GM18868 (cell line): ENCODE data around the gene MAP7.
A peak's percentile ranks its signal among the peaks of the same experiment; 100 is the strongest.

Experiments
- ATAC-seq: cut with Tn5 transposase; IDR thresholded peaks from one replicate; pipeline ENCODE4 v1.9.1; 2021; ENCODE audit warnings: mild to moderate bottlenecking, moderate library complexity; ENCODE audit not compliant: unreplicated experiment

MAP7 gene

DNA sequence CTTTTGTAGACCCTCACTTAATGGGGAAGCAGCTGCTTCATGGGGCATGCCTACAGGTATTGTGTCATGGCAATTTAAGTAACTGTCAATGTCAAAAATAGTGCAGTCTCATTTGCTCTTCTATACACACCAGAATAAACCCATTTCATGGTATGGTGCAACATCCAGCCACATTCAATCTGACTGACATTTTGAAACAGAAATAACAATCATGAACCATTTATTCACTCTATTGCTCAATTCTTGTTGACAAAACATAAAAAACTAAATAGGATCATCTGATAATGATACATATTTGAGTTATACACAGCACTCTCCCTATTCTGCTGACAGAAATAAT is 122.9 kb downstream of the MAP7 start:
- ATAC-seq = no peak

DNA sequence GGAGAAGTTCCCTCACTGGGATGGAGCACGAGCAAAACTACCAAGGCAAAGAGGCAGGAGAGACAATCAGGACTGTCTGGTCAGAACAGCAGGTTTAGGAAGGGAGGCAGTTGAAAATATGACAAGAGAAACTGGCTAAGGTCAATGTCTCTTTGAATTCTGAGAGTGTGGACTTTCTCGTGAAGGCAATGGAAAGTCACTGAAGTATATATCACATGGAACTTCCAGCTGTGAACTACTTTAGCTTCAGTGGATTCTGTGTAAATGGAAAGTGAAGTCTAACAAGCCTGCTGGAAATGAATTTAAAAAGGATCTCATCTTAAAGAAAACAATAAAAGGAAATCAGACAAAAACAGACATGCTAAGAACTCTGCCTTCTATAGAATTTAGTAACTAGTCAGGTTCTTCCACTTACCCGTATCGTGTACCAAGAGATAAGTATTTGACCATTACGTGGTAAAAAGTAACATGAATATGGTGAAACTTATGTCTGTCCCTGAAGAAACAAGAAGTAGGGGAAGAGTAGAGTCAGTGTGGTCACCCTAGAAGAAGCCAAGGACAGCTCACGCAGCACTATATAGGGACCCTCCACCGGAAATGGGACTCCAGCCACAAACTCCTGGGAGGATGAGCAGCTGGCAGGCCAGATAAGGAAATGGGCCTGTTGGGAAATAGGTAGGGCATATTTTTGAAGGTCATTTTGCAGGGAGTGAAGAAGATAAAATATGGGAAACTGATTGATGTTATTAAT is 123.4 kb downstream of the MAP7 start:
- ATAC-seq = no peak

- ATAC-seq = no peak
Observed at GRCh38 chr6:136425793-136426192, 124.4 kb downstream of the MAP7 start.

- ATAC-seq = no peak
Observed at GRCh38 chr6:136424901-136425300, 125.3 kb downstream of the MAP7 start.

GRCh38 chr6:136424450-136424849 is 125.8 kb downstream of the MAP7 start:
- ATAC-seq = no peak

DNA sequence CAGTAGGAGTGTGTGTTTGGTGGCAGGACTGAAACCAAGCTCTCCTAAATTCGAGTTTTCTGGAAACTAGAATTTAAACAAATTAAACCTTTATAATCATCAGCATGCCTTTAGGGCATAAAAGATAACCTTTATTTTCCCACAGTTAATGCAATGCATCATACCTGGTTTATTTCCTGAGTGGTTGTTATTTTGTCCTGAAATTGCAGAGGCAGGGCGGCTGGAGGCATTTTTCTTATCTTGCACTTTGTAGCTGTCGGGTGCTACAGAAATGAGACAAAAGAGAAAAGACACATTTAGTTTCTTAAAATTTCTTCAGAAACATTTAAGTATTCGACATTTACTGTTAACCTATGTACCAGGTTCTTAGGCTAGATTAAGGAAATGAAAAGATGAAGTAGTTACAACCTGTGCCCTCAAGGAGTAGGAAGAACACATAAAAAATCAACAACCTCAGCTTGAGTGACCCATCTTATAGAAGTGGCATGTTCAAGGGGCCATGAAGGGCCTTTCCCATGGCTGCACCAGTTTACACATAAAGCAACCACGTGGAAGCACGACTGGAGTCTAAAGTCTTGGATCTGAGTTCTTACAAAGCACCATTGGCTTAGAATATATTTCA is 128.6 kb downstream of the MAP7 start:
- ATAC-seq = no peak

DNA sequence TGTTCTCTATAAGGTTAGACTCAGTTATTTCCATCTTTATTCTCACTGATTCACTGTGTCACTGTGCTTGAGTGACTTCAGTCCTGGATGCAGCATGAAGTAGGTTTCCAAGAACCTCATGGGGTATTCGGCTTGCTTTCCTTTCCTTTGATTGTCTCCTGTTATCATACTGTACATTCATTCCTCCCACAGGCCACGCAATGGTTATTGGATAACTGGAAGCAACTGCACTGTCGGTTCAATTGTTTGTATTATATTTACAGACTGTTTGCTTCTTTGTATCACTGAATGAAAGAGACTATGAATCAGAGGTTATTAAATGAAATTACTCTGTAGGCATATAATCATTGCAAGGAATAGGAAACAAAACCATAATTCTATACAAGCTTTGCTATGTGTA is 129.4 kb downstream of the MAP7 start:
- ATAC-seq = no peak

GRCh38 chr6:136415351-136416007 is 134.7 kb downstream of the MAP7 start:
- ATAC-seq = no peak

DNA sequence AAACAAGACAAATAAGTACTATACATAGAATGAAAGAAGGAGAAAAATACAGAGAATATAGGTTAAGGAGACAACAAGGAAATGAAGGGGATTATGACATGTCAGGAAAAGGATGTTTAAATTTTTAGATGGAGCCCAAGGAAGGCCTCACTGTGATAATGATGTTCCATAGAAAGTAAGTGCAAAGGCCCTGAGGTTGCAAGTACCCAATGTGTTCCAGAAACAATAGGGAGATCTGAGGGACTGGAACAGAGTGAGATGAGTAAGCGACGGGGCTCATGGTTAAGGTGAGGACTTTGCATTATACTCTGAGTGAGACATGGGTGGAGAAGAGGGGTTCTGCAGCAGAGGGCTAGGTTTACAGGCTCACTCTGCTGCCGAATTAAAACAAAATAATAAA is 137.8 kb downstream of the MAP7 start:
- no peak for ATAC-seq

GRCh38 chr6:136411453-136412354 is 138.5 kb downstream of the MAP7 start:
- ATAC-seq = no peak

GRCh38 chr6:136411025-136411325 is 139.2 kb downstream of the MAP7 start:
- ATAC-seq = no peak

GRCh38 chr6:136410201-136411024 is 139.8 kb downstream of the MAP7 start:
- peak; percentile 86 for ATAC-seq

- no peak for ATAC-seq
Observed at GRCh38 chr6:136409597-136409996, 140.6 kb downstream of the MAP7 start.

DNA sequence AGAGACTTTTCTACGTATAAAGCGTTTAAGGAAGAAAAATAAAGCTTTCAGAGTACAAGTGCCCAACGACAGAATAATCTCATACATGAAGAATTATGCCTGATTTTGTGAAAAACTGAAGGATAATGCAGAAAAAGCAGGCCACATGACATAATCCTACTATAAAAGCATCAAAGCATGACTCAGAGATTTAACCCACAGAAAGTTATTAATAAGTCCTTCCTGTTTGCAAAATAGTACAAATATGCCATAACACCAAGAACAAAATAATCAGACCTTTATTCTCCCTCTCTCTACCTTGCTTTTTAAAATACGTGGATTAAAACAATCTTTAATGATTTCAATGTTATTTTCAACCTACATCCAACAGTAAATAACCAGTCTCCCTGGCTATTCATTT is 142.0 kb downstream of the MAP7 start:
- ATAC-seq = no peak

DNA sequence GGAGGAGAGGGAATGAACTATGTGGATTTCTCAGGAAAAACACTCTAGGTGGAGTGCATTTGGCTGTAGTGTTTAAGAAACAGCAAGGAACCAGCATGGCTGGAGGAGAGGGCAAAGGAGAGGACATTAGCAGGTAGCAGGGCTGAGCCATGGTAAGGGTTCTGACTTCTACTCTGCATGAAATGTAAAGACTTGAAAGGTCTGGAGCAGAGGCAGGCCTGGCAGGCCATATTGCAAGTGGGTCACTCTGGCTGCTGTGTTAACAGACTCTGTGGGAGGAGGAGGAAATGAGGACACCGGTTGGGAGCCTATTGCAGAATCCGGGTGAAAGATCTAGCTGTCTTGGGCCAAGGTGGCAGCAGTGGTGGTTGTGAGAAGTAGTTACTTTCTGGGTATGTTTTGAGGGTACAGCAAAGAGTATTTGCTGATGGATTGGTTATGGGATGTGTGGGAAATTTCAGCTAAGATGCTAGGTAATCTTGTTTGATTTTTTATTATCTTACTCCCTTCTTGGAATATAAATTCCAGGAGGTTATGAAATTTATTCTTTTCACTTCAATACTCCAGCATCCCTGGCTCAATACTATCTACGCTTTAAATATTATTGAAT is 144.7 kb downstream of the MAP7 start:
- ATAC-seq = no peak

DNA sequence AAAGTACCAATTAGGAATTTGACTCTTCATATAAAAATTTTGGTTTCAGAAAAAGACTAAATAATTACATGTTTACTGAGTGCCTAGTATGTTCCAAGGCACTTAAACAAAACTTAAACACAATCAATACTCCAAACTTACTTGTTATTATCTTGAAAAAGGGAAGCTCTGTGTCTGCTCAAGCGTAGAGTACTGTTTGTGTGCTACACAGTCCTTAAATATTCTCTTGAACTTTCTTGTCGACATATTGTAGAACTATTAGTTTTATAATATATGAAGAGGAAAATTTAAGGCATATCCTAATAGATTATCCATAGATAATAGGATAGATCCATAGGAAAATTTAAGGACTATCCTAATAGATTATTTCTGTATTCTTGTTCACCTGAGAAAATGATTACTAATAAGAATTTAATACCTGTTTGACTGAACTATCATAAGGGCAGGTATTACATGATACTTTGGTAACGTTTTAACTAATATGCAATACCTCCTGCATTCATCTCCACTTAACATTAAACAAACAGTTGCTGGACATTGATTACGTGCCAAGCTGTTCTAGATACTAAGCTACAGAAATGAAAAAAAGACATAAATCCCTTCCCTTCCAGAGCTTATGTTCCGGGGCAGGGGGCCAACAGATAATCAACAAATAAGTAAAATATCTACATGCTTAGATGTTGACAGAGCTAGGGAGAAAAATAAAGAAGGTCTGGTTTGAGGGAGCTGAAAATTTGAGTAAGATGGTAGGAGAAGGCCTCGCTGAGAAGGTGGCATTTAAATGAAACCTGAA is 145.4 kb downstream of the MAP7 start:
- ATAC-seq = no peak

GRCh38 chr6:136404007-136404406 is 146.2 kb downstream of the MAP7 start:
- ATAC-seq = no peak

DNA sequence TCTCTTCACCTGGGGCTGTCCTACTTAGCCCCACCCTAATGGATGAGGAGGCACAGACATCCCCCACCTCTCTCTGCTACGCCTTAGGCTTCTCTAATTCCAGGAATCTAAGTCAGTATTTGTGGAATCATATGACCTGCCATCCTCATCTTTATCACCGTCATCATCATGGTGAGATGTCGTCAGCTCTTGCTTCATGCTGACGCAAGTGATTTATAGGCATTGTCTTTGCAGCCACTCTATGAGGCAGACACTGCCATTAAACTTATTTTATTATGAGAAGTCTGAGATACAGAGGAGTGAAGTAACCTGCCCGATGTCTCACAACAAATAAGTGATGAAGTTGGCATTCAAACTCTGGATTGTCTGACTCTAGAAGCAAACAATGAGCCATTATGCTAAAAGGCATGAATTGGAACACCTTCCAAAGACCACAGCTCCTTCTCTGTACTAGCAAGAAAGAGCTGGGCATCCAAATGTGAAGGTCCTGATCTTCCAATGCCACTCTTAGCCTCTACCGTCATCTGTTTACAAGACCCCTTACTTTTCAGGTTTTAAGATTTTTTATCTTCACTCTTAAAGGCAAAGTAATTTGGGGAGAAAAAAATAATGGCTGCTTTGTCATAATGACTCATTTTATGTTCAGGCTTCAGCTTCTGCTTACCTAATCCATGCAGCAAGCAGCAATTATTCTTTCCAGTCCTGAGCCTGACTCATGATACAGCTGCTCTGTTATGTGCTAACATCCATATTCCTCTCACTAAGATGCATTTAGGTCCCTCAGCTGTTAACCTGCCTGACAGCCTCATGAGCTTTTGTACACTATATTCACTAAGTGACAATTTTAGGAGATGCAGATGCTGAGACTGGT is 146.9 kb downstream of the MAP7 start:
- no peak for ATAC-seq
